Mucosa of descending colon (tissue), 3 donors: Measurements from ENCODE around the gene RAVER2. TPM values are rescaled to one million over a fixed set of nuclear protein-coding genes. Genes with fewer than 3 reads are reported as not detected.

Experiments
- ATAC-seq: fragments of 200-7000 bp; cut with Tn5 transposase; one replicate; pipeline ENCODE4 v1.9.1; 2020; ENCODE audit warnings: mild to moderate bottlenecking, moderate library complexity
- DNase-seq, 3 donors: peaks; one replicate each; pipeline ENCODE4 v3.0.0-alpha.2; 2020
- H3K36me3 ChIP-seq: fragments of 200-600 bp; one replicate; pipeline ENCODE4 v1.8.0; 2021; ENCODE audit warnings: low read depth, mild to moderate bottlenecking
- H3K4me1 ChIP-seq: fragments of 200-600 bp; one replicate; pipeline ENCODE4 v1.8.0; 2021; ENCODE audit warnings: low read depth, mild to moderate bottlenecking
- H3K4me3 ChIP-seq: fragments of 200-600 bp; one replicate; pipeline ENCODE4 v1.8.0; 2021; ENCODE audit warnings: mild to moderate bottlenecking
- H3K9me3 ChIP-seq: fragments of 200-600 bp; one replicate; pipeline ENCODE4 v1.8.0; 2021; ENCODE audit warnings: mild to moderate bottlenecking
- intact Hi-C, 2 donors: fragments of 100-400 bp; cut with DNase I in 1 of 2; cut with micrococcal nuclease in 1 of 2; formaldehyde crosslinking; loops; one replicate each; pipeline versions ENCODE4 v1.11.0 to v1.11.1; 2022; cut with DNase I, micrococcal nuclease
- total RNA-seq, 3 donors: library from RNA; stranded (reverse); fragmentation: NEBNext Ultra II Directional in 2 of 3; extraction: Animal tissue kit (Norgen Biotek cat#: 25700) in 2 of 3; gene quantifications; one replicate each; pipeline versions ENCODE4 v1.2.1 to v1.2.4, GENCODE V29; 2021 to 2023
- TF ChIP-seq, protein P1 (sequence below): fragments of 200-600 bp; IDR thresholded peaks from one replicate; pipeline ENCODE4 v1.8.0; 2022; ENCODE audit warnings: antibody characterized with exemption, mild to moderate bottlenecking
- donor health status: DM: no; HTN: no; CAD: no; lungs with moderate emphysema.
- donor health status: DM: no; HTN: no; CAD: no.
- donor health status: DM: no; HTN: yes; CAD: no.

RAVER2 gene
- total RNA-seq, 3 donors from 2014 or later, result 35.9 to 81.0 (median 46.3) TPM

DNA sequence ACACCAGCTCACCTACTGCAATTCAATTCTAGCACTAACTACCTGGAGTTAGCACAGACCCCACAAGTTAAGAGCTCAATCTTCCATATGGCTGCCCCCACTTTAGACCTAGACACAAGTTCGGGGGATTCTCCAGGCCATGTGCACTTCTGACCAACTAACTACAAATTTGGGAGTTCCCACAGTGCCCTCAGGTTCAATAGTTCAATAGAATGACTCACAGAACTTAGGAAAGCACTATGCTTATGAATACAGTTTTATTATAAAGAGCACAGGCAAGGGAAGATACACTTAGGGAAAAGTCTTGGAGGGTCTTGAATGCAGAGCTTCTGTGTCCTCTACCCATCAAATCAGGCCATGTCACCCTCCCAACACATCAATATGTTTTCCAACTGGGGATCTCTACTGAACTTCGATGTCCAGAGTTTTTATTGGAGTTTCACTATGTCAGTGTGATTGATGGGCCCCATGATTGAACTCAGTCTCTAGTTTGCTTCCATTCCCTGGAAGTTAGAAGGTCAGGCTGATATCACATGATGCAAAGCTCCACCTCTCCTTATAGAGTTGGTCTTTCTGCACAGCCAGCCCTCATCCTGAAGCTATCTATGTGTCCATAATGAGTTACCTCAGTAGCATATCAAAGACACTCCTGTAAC, 46.1 kb downstream of the RAVER2 start:
- no peak overlapping the region for H3K4me3 ChIP-seq
- no peaks in the 10 kb centered on the region for H3K4me1 ChIP-seq
- DNase-seq (no peak), ATAC-seq (peak; percentile 25)
- peaks cover 11% of the 10 kb centered on the region for H3K9me3 ChIP-seq
- intact Hi-C loops, result no loop called here
- TF ChIP-seq, protein P1, sequence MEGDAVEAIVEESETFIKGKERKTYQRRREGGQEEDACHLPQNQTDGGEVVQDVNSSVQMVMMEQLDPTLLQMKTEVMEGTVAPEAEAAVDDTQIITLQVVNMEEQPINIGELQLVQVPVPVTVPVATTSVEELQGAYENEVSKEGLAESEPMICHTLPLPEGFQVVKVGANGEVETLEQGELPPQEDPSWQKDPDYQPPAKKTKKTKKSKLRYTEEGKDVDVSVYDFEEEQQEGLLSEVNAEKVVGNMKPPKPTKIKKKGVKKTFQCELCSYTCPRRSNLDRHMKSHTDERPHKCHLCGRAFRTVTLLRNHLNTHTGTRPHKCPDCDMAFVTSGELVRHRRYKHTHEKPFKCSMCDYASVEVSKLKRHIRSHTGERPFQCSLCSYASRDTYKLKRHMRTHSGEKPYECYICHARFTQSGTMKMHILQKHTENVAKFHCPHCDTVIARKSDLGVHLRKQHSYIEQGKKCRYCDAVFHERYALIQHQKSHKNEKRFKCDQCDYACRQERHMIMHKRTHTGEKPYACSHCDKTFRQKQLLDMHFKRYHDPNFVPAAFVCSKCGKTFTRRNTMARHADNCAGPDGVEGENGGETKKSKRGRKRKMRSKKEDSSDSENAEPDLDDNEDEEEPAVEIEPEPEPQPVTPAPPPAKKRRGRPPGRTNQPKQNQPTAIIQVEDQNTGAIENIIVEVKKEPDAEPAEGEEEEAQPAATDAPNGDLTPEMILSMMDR, result no peak
- H3K36me3 ChIP-seq, result no peaks in the 10 kb centered on the region

DNA sequence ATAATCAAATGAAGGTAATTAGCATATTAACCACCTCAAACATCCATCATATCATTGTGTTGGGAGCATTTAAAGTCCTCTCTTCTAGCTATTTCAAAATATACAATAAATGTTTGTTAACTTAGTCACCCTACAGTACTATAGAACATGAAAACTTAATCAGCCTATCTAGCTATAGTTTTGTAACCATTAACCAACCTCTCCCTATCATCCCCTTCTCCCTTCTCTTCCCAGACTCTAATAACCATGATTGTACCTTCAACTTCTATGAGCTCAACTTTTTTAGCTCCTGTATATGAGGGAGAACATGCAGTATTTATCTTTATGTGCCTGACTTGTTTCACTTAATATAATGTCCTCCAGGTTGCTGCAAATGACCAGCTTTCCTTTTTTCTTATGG, 54.0 kb downstream of the RAVER2 start:
- TF ChIP-seq, protein P1, result no peak
- H3K9me3 ChIP-seq, result no peaks in the 10 kb centered on the region
- no peaks in the 10 kb centered on the region for H3K36me3 ChIP-seq
- intact Hi-C loops, result no loop called here
- DNase-seq (no peak), ATAC-seq (peak; percentile 90)
- H3K4me3 ChIP-seq, result no peak overlapping the region
- H3K4me1 ChIP-seq, result no peaks in the 10 kb centered on the region

DNA sequence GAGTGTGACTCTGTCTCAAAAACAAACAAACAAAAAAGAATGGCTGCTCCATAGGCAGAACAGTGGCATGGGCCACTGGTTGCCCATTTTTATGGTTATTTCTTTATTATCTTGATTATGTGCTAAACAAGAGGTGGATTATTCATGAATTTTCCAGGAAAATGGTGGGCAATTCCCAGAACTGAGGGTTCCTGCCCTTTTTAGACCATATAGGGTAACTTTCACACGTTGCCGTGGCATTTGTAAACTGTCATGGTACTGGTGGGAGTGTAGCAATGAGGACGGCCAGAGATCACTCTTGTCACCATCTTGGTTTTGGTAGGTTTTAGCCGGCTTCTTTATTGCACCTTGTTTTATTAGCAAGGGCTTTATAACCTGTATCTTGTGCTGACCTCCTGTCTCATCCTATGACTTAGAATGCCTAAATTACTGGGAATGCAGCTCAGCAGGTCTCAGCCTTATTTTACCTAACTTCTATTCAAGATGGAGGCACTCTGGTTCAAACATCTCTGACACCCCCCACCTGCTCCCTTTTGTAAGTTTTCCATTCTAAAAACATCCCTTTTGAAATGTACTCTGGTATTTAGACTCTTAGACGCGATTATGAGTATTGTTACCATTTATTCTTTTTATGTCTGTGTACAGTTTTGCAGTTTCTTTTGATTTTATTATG, 57.1 kb downstream of the RAVER2 start:
- no peak for DNase-seq
- intact Hi-C loops, result no loop called here

DNA sequence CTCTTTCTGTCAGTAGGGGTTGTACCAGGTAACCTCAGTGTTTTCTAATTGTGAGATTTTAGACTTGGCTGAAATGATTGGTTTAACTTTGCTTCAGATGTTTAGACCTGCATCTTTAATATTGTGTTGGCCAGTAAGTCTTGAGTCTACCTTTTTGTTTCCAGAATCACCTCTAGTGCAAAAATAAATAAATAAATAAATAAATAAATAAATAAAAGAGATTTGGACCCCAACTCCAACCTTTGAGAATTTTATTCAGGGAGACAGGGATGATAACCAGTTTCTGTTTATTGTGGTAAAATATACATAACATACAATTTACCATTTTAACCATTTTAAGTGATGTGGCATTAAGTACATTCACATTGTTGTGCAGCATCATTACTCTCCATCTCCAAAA, 64.4 kb downstream of the RAVER2 start:
- intact Hi-C loops, result no loop called here
- ATAC-seq, result no peak
- DNase-seq, result no peak
- TF ChIP-seq, protein P1, result no peak
- Histone ChIP-seq H3K9me3 (no peaks in the 10 kb centered on the region), H3K4me1 (no peaks in the 10 kb centered on the region), H3K36me3 (no peaks in the 10 kb centered on the region), H3K4me3 (no peak overlapping the region)

More for the DNA sequence above, 57.1 kb downstream of the RAVER2 start:
- Histone ChIP-seq H3K9me3 (no peaks in the 10 kb centered on the region), H3K4me1 (no peaks in the 10 kb centered on the region), H3K36me3 (no peaks in the 10 kb centered on the region), H3K4me3 (no peak overlapping the region)
- ATAC-seq, result no peak
- TF ChIP-seq, protein P1, result no peak

DNA sequence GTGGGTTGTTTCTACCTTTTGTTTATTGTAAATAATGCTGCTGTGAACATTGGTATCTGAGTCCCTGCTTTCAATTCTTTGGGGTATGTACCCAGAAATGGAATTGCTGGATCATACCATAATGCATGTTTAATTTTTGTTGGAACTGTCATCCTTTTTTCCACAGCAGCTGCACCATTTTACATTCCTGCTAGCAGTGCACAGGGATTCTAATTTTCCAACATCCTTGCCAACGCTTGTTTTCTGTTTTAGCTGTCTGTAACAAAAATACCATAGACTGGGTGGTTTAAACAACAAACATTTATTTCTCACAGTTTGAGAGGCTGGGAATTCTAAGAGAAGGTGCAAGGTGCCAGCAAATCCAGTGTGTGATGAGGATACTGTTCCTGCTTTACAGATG, 65.1 kb downstream of the RAVER2 start:
- TF ChIP-seq, protein P1, result no peak
- no peak for DNase-seq
- Histone ChIP-seq H3K4me1 (no peaks in the 10 kb centered on the region), H3K36me3 (no peaks in the 10 kb centered on the region), H3K9me3 (no peaks in the 10 kb centered on the region), H3K4me3 (no peak overlapping the region)
- intact Hi-C loops, result no loop called here
- ATAC-seq, result no peak
